PC-9 (cell line): ENCODE data around the gene CIT. TPM values are rescaled to one million over a fixed set of nuclear protein-coding genes. Genes with fewer than 3 reads are reported as not detected.

ENCODE experiments used
- BruUV-seq: library from RNA; stranded (reverse); fragments of 400-500 nt; replicated peaks from 2 replicates; lab custom pipeline; 2021; lab: Mats Ljungman, UMichigan
- CTCF ChIA-PET: fragments of 300-600 bp; sonication (Branson Sonifier 250); formaldehyde crosslinking; loops from one replicate; lab custom pipeline; 2022; ENCODE audit warnings: antibody characterized with exemption; lab: Charles Lee
- POLR2A ChIA-PET: fragments of 300-600 bp; sonication (Branson Sonifier 250); formaldehyde crosslinking; loops from one replicate; lab custom pipeline; 2022; ENCODE audit warnings: antibody characterized with exemption; ENCODE audit not compliant: unreplicated experiment; lab: Charles Lee
- DNase-seq, 2 experiments: peaks; one replicate each; pipeline versions ENCODE4 v3.0.0 to v3.0.0-alpha.2; 2015 to 2022; ENCODE audit warnings: mixed read lengths in 1 of 2
- H2AFZ ChIP-seq: fragments of 200-600 bp; sonication (generic); 2 replicates; pipeline ENCODE4 v1.8.1; 2017; ENCODE audit warnings: antibody characterized with exemption
- H3F3A ChIP-seq: fragments of 200-600 bp; sonication (generic); 2 replicates; pipeline ENCODE4 v1.8.1; 2017; ENCODE audit warnings: antibody characterized with exemption, mild to moderate bottlenecking, low read depth; ENCODE audit not compliant: insufficient read depth
- H3K27ac ChIP-seq: fragments of 200-600 bp; sonication (generic); 2 replicates; pipeline ENCODE4 v1.6.1; 2016; ENCODE audit warnings: mixed run types
- H3K27me3 ChIP-seq: fragments of 200-600 bp; sonication (generic); 2 replicates; pipeline ENCODE4 v1.6.1; 2016; ENCODE audit warnings: low read depth, mixed run types; ENCODE audit not compliant: insufficient read depth
- H3K36me3 ChIP-seq: fragments of 200-600 bp; sonication (generic); 2 replicates; pipeline ENCODE4 v1.6.1; 2016; ENCODE audit warnings: low read depth, mixed run types
- H3K4me1 ChIP-seq: fragments of 200-600 bp; sonication (generic); replicated peaks from 2 replicates; pipeline ENCODE4 v1.6.1; 2016; ENCODE audit warnings: mixed run types; ENCODE audit not compliant: insufficient read depth
- H3K4me2 ChIP-seq: fragments of 200-600 bp; sonication (generic); 2 replicates; pipeline ENCODE4 v1.6.1; 2017; ENCODE audit warnings: mixed run types
- H3K4me3 ChIP-seq: fragments of 200-600 bp; sonication (generic); 2 replicates; pipeline ENCODE4 v1.6.1; 2016; ENCODE audit warnings: mixed run types
- H3K79me2 ChIP-seq: fragments of 200-600 bp; sonication (generic); 2 replicates; pipeline ENCODE4 v1.6.1; 2017; ENCODE audit warnings: low read depth, mixed run types
- H3K9me2 ChIP-seq: fragments of 200-600 bp; sonication (generic); 2 replicates; pipeline ENCODE4 v1.8.1; 2017; ENCODE audit warnings: mild to moderate bottlenecking; ENCODE audit not compliant: insufficient read depth
- H3K9me3 ChIP-seq: fragments of 200-600 bp; sonication (generic); 2 replicates; pipeline ENCODE4 v1.8.1; 2016; ENCODE audit warnings: low read depth; ENCODE audit not compliant: insufficient read depth
- H4K20me1 ChIP-seq: fragments of 200-600 bp; sonication (generic); 2 replicates; pipeline ENCODE4 v1.8.1; 2017; ENCODE audit not compliant: insufficient read depth
- EZH2 ChIP-seq: fragments of 200-600 bp; sonication (generic); IDR thresholded peaks from 2 replicates; pipeline ENCODE4 v1.8.0; 2017; ENCODE audit warnings: antibody characterized with exemption, low read depth
- intact Hi-C: fragments of 100-400 bp; cut with micrococcal nuclease; formaldehyde crosslinking; loops from one replicate; pipeline ENCODE4 v1.10.0; 2022; ENCODE audit not compliant: unreplicated experiment
- total RNA-seq: library from RNA; stranded (reverse); gene quantifications from 2 replicates; pipeline ENCODE4 v1.2.3, GENCODE V29; 2021
- TF ChIP-seq, protein P1 (sequence below): fragments of 200-600 bp; sonication (generic); conservative IDR thresholded peaks from 2 replicates; pipeline ENCODE4 v1.6.1; 2017; ENCODE audit warnings: mixed run types, antibody characterized with exemption, mild to moderate bottlenecking, moderate library complexity

Gene CIT
- total RNA-seq, 1 experiment from 2014 or later = 81.8 TPM

DNA sequence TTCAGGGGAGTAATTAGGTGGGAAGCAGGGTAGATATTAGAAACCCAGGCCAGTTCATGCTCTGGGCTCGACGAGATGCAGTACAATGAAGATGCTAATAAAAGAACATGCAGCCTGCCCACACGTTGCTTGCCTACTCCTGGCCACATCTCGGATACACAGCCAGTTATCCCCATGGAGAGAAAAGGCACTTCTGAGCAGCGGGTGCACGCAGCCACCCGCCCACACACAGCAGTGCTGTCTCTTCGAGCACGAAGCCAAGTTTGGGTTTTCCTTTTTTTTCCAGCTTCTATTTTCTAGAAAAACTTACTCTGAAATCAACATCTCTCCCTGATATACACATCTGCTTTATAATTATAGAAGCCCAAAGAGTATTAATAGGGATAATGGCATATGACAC lies 85.7 kb downstream of the CIT start:
- H3K27me3 ChIP-seq = no peaks in the 10 kb centered on the region
- no peaks in the 10 kb centered on the region for H4K20me1 ChIP-seq
- no peaks in the 10 kb centered on the region for H3K9me3 ChIP-seq
- no peak for TF ChIP-seq EZH2
- TF ChIP-seq, protein P1, sequence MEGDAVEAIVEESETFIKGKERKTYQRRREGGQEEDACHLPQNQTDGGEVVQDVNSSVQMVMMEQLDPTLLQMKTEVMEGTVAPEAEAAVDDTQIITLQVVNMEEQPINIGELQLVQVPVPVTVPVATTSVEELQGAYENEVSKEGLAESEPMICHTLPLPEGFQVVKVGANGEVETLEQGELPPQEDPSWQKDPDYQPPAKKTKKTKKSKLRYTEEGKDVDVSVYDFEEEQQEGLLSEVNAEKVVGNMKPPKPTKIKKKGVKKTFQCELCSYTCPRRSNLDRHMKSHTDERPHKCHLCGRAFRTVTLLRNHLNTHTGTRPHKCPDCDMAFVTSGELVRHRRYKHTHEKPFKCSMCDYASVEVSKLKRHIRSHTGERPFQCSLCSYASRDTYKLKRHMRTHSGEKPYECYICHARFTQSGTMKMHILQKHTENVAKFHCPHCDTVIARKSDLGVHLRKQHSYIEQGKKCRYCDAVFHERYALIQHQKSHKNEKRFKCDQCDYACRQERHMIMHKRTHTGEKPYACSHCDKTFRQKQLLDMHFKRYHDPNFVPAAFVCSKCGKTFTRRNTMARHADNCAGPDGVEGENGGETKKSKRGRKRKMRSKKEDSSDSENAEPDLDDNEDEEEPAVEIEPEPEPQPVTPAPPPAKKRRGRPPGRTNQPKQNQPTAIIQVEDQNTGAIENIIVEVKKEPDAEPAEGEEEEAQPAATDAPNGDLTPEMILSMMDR = no peak
- CTCF ChIA-PET = no interaction called here
- POLR2A ChIA-PET = no interaction called here
- H3K27ac ChIP-seq = no peak overlapping the region
- 0 out of 2 replicates have a peak, but pooled peaks cover 9% of the 10 kb centered on the region for H3K4me1 ChIP-seq
- H3K79me2 ChIP-seq = no peaks in the 10 kb centered on the region
- no peak overlapping the region for H2AFZ ChIP-seq
- intact Hi-C loops = no loop called here
- no peak for DNase-seq
- no peaks in the 10 kb centered on the region for H3K36me3 ChIP-seq
- no peaks in the 10 kb centered on the region for H3F3A ChIP-seq
- H3K4me3 ChIP-seq = no peak overlapping the region
- H3K4me2 ChIP-seq = no peak overlapping the region
- H3K9me2 ChIP-seq = no peaks in the 10 kb centered on the region
- BruUV-seq = no TSS peak

DNA sequence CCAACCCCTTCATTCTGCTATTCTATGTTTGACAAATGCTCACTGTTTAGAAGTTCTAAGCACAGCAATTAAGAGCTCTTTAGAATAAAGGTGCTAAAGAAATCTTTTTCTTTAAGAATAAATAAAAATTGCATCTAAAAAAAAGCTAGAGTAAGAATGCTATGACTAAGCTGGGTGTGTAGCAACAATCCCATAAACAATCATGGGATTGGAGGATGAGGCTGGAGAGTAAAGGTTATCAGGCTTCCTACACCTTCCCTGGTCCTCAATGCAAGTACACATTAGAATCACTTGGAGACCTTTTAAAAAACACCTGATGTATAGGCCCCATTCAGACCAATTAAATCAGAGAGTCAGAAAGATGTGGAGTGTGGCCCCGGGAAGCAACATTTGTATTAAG lies 88.3 kb downstream of the CIT start:
- Histone ChIP-seq H3K9me3 (no peaks in the 10 kb centered on the region), H3K36me3 (no peaks in the 10 kb centered on the region), H3K27ac (no peak overlapping the region), H3K27me3 (no peaks in the 10 kb centered on the region), H3K9me2 (no peaks in the 10 kb centered on the region), H4K20me1 (no peaks in the 10 kb centered on the region), H3K79me2 (no peaks in the 10 kb centered on the region), H2AFZ (no peak overlapping the region), H3K4me1 (0 out of 2 replicates have a peak, but pooled peaks cover 9% of the 10 kb centered on the region), H3K4me2 (no peak overlapping the region), H3K4me3 (no peak overlapping the region), H3F3A (no peaks in the 10 kb centered on the region)
- CTCF ChIA-PET = interaction anchor here (0.6 kb wide), 1 partner anchor 119 kb away, joined by 3 read pairs; no protein-coding TSS in a partner anchor
- TF ChIP-seq, protein P1 = no peak
- no peak for TF ChIP-seq EZH2
- DNase-seq = peak in 1 of 2 experiments; percentile 41
- POLR2A ChIA-PET = interaction anchor here (0.5 kb wide), 1 partner anchor 9 kb away, joined by 4 read pairs; no protein-coding TSS in a partner anchor
- no TSS peak for BruUV-seq
- intact Hi-C loops = no loop called here

DNA sequence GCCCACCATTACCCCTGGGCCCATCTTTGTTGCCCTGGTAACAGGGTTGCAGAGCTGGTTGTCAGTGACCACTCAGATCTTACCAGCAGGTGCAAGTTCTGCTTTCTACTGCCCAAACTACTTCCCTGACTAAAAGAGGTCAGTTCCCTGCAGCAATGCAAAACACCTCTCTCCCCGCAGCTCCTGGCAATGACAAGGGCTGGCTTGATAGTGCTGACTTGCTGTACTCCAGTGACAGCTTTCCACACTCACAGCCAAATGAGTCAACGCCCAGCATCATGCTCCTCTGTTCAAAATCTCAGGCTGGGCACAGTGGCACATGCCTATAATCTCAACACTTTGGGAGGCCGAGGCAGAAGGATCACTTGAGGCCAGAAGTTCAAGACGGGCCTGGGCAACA lies 90.6 kb downstream of the CIT start:
- CTCF ChIA-PET = no interaction called here
- no TSS peak for BruUV-seq
- no peak for DNase-seq
- POLR2A ChIA-PET = no interaction called here
- Histone ChIP-seq H3K36me3 (no peaks in the 10 kb centered on the region), H3K4me3 (no peak overlapping the region), H4K20me1 (no peaks in the 10 kb centered on the region), H2AFZ (no peak overlapping the region), H3K79me2 (no peaks in the 10 kb centered on the region), H3K4me1 (0 out of 2 replicates have a peak, but pooled peaks cover 9% of the 10 kb centered on the region), H3K27ac (no peak overlapping the region), H3F3A (no peaks in the 10 kb centered on the region), H3K4me2 (no peak overlapping the region), H3K9me2 (no peaks in the 10 kb centered on the region), H3K27me3 (no peaks in the 10 kb centered on the region), H3K9me3 (no peaks in the 10 kb centered on the region)
- TF ChIP-seq EZH2 = no peak
- TF ChIP-seq, protein P1 = no peak
- intact Hi-C loops = no loop called here
